Endothelial cell of hepatic sinusoid (primary cell): ENCODE results near the gene FOXF1.

Source experiments
- in situ Hi-C: cut with HindIII; loops from 2 replicates; pipeline ENCODE4 v1.10.0; 2017; ENCODE audit warnings: low sequenced_read_pairs

FOXF1 gene

DNA sequence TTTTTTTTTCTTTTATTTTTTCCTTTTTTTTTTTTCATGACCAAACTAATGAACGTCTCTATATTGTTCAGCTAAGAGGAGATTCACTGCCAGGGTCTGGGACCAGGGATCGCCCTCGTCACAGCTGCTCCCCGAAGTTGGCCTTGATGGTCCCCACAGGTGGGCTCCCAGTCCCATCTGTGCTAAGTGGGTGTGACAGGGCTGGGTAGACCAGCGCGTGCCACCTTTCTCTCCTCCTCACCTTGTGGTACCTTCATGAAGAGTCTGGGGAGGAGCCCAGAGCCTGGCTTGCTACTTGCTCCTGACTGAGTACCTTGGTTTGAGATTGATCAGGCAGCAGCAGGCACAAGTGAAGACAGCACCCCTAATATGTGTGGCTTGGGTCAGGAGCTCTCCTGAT is 6.5 kb upstream of the FOXF1 start:
- in situ Hi-C loops = no loop called here

DNA sequence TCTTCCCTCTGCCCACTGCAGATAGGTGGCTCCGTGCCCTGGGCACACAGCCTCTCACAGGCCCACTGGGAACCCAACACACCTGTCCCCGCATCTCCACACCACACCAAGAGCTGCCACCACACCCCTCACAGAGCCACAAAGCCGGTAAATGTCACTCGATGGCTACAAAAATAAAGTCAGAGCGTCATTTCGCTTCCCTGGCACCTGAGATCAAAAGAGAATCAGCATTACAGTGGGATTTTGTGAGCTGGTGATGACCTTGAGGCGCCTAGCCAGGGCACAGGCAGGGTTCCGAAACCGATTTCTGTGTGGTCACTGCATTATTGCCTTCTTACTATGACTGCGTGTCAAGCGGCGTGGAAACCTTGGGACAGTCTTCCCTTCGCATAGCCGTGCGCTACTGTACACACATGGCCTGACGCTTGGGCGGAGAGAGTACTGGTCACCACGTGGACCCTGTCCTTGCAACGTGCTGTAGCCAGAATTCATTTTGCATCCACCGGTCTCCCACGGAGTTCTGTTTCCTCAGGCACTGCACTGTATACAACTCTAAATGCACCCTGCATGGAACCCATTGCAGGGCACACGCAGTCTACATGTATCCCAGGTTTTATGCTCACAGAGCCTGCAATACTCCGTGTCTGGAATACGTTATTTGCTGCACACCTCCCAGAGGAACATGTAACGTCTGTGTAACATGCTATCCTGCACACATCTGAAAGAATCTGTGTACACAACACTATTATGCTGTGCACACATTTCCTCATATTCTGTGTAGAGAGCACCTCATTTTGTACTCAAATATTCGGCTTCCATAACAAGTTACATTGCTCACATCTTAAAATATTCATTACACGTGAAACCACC is 5.8 kb upstream of the FOXF1 start:
- in situ Hi-C loops = no loop called here

DNA sequence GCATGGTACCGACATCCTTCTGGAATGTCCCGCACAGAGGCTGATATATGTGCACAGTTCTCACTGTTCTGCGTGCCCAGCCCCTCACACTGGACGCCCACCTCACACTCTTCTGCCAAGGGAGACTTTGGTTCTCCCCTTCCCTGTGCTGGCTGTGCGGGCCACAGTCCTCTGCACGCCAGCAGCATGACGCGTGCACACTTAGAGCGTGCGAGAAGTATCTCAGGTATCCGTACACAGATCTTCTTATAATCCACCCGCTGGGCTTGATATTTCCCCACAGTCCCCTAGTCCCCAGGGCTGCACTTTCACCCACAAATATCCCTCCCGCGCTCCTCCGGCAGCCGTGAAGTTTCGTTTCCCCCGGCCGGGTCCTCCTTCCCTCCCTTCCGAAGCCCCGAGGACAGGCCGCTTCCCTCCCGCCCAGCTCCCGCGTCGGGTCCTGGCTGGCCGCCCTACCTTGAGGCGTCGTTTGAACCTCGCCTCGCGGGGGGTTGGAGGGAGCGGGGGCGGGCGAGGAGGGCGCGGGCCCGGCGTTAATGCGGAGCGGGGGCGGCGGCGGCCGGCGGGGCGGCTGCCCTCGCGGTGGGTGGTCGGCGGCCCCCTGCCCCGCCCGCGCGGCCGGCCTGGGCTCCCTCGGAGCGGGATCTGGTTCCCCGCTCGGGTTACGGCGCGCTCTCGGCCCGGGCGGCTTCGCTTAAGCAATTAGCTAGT is 5.0 kb upstream of the FOXF1 start:
- in situ Hi-C loops = no loop called here

DNA sequence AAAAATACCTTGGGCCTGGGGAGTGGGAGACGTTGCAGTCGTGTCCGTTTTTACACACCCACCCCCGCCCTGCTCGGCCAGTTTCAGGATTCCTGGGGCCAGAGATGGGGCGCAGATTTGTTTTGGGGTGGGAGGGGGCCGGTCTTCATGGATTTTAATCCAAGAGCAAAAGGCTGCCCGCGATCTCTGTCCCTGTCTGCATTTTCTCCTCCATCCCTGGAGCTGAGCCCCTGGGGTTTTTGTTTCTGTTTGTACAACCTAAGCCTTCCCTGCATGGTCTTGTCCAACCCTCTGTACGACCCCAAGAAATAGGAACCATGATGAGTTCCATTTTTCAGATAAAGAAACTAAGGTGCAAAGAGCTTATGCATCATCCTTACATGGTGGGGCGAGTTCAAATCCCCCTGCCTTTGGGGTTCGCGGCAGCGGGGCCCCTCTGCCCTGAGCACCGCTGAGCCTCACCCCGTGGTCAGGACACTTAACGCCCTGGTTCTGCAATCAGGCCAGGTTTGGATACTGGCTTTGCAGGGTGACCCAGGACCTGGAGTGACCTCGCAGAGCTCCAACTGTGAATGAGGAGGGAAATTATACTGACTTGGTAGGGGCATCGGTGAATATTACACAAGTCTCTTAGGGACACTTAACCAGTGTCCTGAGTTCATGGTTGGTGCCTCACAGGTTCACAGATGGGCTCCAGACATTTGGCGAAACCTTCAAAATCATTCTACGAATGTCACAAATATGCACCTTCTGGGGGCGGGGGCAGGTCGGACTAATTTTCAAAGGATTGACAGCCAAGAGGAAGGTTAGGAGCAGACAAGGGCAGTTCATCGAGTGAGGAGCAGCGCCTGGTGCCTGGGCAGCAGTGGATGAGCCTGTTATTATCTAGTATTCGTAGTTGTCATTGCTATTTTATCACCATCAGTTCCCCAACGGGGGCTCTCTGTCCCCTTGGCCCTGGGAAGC is 4.1 kb upstream of the FOXF1 start:
- in situ Hi-C loops = no loop called here

DNA sequence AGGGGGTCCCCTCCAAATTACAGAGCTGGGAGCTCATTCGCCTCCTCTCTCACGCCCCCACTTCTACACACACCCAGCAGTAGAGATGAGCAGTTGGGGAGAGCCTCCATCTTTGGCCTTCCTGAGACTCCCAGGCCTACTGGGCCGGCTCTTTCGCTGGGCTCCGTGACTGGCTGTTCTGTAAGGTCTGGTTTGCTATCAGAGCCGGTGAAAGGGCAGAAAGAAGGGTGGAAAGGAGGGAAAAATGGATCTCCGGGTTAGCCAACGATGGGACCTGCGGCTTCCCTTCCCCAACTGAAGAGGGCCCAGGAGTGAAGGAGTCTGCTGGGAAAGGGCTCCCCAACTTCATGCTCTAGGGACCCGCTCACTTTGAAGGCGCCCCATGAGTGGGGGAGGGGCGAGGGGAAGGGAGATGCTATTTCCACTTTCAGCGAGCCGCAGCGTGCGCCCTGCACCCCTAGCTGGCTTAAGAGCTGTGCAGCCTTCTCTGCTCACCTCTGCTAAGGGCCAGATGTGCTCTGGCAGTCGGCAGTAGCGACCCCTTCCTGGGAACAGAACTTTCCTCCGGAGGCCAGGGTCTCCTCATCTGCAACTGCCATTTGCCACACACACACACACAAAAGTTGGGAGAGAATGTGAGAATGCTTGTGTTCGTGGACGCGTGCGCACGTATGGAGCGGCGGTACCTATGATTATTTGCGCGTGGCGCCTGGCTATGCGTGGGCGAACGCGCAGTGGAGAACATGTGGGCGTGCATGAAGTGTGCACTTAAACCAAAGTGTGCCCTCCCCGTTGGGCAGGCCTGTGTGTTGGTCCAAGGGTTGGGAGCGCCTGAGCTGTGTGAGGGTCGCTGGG is 2.9 kb upstream of the FOXF1 start:
- in situ Hi-C loops = no loop called here

DNA sequence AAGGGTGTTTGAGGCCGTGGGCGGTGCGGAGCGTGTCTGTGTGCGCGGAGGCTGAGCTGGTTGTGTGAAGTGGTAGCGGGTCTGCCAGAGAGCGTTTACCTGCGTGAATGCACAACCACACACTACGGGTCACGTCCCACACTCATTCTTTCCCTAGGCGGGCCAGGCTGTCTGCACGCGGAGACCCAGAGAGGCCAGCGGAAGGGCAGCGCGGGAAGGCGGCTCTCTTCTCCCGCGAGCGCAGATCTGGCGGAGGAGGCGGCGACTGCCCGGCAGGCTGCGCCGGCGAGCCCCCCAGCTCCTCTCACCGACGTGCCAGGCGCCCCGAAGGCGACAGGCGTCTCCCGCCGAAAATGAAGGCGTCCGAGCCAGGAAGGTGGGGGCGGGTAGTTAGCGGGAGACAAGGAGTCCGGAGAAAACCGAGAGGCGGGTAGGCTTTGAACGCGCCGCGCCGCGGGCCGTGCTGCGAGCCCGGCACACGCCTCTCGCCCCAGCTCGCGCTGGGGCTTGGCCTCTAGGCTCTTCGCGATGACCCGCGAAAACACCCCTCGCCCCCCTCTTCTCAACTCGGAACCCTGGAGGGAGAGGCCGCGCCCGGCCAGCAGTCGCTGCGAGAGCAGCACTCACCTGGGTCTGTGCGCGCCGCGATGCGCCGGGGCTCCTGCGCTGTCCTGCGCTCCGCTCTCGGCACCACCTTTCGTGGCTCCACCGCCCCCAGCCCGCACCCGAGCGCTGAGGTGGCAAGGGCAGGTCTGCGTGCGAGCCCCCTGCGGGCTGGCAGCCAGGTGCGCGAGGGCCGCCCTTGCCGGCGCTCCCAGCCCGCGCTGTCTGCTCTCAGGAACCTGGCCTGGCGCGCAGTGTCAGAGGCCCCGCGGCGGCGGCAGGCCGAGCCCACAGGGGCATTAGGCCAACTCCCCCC is 2.0 kb upstream of the FOXF1 start:
- in situ Hi-C loops = no loop called here

DNA sequence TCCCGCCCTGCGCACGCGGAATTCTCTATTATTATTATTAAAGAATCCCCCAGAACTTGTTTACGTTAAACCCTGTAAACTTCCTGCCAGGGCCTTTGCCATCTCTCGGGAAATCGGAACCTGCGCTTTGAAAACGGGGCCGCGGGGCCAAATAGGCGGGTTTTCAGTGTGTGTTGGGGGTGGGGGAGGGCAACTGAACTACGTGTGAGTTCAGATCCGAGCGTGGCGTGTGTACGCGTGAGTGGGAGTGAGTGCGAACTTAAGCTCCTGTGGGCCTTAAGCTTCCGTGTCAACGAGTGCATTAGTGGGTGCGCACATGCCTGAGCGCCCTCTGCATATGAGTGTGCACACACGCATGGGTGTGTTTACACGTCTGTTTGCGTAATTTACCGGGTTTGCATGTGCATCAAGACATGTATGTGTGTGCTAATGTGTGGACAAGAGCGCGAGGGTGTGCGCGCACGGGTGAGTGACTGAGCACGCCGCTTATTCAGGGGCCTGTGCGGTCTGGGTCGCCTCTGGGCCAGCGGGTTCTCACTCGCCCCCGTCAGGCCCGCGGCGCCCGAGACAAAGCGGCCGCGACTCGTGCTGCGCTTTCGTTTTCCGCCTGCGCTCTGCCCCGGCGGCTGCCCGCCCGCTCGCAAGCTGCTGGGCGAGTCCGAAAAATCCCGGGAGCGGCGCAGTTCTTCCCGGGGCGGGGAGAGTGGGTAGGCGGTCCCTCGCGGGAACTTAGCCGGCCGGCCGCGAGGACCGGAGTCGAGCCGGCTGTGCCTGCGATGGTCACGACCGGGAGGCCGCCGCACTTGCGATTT is 1.2 kb upstream of the FOXF1 start:
- in situ Hi-C loops = no loop called here

DNA sequence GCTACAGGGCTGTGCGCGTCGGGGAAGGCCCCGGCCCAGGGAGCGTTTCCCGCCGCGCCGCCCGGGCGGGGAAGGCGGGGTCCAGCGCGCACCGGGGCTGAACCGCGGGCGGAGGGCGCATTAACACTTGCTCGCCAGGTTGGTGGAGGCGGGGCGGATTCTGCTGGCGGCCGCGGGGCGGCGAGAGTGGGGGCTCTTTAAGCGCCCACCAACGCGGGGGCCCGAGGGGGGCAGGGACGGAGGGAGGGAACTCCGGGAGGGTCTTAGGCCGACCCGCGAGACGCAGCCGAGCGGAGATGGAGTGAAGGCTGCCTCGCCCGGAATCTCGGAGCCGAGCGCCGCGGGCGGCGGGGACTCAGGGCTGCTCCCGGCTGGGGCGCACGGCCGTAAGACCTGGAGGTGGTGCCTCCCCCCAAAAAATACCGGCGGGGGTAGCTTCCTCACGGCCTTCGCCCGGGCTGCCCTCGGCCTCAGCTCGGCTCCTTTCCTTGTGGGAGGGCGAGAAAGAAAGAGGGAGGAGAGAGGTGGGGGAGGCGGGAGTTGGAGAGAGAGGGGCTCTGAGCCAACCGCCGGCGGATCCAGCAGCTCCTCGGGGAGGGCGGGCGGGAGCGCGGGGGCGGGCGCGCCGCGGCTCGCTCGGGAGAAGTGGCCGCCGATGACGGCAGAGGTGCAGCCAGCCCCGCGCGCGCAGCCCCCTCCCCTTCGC is 415 bp upstream of the FOXF1 start:
- in situ Hi-C loops = no loop called here

DNA sequence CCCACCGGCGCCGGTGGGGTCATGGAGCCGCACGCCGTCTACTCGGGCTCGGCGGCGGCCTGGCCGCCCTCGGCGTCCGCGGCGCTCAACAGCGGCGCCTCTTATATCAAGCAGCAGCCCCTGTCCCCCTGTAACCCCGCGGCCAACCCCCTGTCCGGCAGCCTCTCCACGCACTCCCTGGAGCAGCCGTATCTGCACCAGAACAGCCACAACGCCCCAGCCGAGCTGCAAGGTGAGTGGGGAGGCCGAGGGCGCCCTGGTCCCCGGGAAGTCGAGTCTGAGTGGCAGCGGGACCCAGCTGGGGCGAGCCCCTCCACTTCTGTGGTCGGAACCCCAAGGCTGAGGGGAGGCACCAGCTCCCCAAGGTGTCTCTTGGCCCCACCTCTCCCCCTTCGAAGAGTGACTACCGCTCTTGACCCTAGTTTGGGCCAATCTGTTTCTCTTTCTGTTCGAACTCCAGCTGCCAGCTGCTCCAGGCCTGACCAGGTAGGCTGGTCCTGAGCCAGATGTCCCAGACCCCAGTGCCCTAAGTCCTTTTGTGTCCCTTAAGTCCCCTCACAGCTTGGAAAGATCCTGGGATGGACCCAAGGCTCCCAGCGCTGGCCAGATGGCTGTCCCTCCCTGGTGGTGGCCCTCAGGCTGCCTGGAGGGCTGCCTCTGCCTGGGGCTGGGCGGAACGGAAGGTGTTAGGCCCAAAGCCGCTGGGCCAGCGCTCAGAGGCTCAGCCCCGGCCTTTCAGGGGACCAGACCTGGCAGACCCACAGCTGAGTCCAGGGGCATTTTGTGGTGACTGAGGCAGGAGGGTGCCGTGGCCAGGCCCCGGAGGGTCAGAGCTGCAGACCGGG is 1.2 kb downstream of the FOXF1 start:
- in situ Hi-C loops = no loop called here

DNA sequence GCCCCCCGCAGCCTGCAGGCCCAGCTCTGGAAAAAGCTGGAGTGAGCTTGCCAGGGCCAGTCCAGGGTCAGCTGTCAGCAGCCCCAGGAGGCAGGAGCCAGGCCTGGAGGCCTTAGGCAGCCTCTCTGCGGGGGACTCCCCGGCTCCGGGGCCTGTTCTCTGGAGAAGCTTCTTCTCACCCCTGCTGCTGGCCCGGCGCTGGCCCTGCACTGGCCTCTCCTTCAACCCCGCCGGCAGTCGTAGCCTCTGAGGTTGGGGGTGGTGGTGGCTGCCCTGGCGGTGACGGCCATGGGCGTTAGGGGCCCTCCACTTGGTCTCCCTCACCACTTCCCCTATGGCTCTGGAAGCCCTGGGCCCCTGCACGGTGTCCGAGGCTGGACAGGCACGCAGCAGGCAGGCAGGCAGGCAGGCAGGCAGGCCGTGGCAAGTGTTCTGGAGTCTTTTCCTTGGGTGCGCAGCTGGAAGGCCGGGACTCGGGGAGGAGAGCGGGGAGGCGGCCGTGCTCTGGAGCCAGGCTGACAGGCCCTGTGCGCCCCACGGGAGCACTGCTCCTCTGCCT is 2.1 kb downstream of the FOXF1 start:
- in situ Hi-C loops = no loop called here

DNA sequence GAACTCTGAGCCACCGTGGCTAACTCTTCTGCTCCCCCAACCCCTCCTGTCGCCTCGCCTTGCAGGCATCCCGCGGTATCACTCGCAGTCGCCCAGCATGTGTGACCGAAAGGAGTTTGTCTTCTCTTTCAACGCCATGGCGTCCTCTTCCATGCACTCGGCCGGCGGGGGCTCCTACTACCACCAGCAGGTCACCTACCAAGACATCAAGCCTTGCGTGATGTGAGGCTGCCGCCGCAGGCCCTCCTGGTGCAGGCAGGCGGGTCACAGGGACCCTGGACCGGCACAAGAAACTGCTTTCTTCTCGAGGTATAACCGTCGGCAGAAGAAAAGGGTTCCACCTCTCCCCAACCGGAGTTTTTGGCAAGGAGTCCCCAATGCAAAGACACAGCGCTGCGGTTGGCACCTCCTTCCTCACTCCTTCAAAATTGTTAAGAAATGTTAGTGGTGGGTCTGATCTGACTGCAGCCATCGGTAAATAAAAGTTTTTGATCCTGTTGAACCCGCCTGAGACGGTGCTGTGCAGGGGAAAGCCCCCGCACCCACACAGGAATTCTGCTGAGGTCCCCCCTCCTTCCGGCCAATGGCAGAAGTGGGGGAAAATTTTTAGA is 2.6 kb downstream of the FOXF1 start:
- in situ Hi-C loops = no loop called here

DNA sequence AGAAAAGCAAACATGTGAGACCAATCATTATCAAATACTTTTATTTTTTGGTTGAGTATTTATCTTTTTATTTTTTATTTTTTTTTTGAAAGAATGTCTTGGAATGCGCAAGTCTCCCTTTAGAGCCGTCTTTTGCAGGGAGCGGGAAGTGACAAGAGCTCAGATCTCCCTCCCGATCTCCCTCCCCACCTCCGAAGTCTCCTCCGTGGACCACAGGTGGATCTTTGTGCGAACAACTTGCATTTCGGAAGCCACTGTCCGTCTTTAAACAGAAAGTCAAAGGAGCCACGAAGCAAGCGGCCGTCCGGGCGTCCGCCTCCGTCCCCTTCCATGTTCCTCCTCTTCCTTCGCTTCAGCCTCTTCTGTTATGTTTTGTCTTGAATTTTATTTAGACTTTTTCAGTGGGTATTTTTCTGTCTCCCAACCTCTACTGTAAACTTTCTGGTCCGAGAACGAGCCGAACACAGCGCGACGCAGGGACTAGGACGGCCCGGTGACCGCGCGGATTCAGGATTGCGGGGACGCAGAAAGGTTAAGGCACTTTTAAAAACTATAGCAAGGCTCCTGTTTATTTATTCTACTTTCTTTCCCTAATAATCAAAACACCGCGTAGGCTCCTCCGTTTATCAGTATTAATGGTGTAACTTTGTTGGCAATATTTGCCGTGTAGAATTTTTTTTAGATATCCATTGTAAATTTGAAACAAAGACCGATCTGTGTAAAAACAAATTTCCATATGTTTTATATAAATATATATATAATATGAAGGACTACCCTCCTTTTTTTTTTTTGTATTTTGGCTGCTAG is 3.3 kb downstream of the FOXF1 start:
- in situ Hi-C loops = no loop called here

DNA sequence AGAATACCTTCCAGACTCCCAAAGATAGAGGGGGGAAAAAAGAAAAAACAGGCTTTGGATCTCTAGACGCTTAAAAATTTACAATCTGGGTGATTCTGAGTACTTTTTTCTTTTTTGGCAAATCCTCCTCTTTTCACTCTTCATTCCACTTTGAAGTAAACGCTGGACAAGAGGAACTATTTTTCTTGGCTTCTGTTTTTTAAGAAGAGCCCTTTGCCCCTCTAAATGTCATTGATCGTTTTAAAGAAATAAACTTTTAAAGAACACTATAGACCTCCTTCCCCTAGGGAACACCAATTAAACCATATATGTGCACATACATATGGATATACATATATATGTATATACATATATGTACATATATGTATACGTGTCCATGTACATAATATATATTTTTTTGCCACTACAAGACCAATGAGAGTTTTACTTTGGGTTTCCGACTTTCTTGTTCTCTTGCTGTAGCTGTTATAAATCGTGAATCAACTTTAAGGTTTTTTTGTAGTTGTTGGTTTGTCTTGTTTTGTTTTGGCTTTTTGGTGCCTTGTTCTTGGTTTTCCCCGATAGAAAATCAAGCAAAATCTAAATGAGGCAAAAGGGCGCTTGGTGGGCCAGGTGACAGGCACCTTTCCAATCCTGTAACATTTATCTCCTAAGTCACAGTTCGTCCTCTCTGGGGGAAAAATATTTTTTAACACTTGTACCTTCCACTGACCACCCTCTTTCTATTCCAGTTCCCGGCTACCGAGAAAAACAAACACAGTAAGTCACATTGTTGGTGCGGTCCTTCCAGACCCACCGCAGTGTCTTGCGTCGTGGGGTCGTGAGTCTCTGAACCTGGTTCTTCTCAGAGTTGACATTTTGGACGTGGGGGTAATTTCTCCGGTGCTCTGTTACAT is 4.4 kb downstream of the FOXF1 start:
- in situ Hi-C loops = loop anchor here (5.0 kb wide), 3 partner anchors 122 to 442 kb away; no protein-coding TSS in a partner anchor

DNA sequence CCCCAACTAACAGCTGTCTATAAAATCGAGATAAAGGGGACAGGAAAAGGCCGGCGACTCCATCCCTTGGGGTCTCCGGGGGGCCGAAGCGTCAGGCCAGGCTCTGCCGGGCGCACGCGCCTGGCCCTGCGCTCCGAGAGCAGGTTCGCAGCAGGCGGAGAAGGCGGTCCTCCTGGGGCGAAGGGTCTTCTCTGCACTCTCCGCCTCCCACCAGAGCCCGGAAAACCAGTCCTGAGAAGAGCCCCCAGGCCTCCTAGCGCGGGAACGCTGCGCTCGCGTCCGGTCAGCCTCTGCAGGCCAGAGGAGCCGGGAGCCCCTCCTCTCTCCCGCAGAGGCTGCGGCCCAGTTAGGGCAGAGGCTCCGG is 5.1 kb downstream of the FOXF1 start:
- in situ Hi-C loops = loop anchor here (5.0 kb wide), 3 partner anchors 123 to 443 kb away; no protein-coding TSS in a partner anchor
